Measurements from ENCODE around the gene CRADD.
A peak's percentile ranks its signal among the peaks of the same experiment; 100 is the strongest.

CRADD gene

GRCh38 chr12:93812626-93813025 lies 135.5 kb downstream of the CRADD start:
- H4K20me1 ChIP-seq (ENCODE audit: insufficient read depth, low read length): no peaks in the 10 kb centered on the region
- no peak for ATAC-seq (ENCODE audit: insufficient read depth, low read depth)
- no peaks in the 10 kb centered on the region for H3K36me3 ChIP-seq (ENCODE audit: insufficient read depth, low read length)
- no peak for DNase-seq
- H3K9ac ChIP-seq (ENCODE audit: low read depth, low read length): no peak overlapping the region
- no peaks in the 10 kb centered on the region for H3K9me3 ChIP-seq (ENCODE audit: insufficient read depth, low read length, severe bottlenecking)
- no peaks in the 10 kb centered on the region for H3K27me3 ChIP-seq (ENCODE audit: insufficient read depth, low read length, poor library complexity)
- H3K4me1 ChIP-seq (ENCODE audit: insufficient read depth, low read length): peaks cover 35% of the 10 kb centered on the region
- H3K4me3 ChIP-seq (ENCODE audit: low read depth in 1 of 2, low read length in 2 of 2): no peak overlapping the region
- H3K79me2 ChIP-seq (ENCODE audit: insufficient read depth, low read length): no peaks in the 10 kb centered on the region
- TF ChIP-seq CTCF (IDR thresholded peaks at IDR 0.05; ENCODE audit: borderline replicate concordance, extremely low read depth, low read length, poor library complexity, severe bottlenecking) (no peak), EZH2 (IDR thresholded peaks at IDR 0.05; ENCODE audit: borderline replicate concordance, low read depth, low read length, severe bottlenecking) (no peak)
- no peak overlapping the region for H3K27ac ChIP-seq (ENCODE audit: low read length)
- no peak overlapping the region for H3K4me2 ChIP-seq (ENCODE audit: insufficient read depth, low read length)
- H2AFZ ChIP-seq (ENCODE audit: low read depth, low read length): no peak overlapping the region

- H3K9ac ChIP-seq (ENCODE audit: low read depth, low read length): no peak overlapping the region
- no peak overlapping the region for H2AFZ ChIP-seq (ENCODE audit: low read depth, low read length)
- TF ChIP-seq CTCF (IDR thresholded peaks at IDR 0.05; ENCODE audit: borderline replicate concordance, extremely low read depth, low read length, poor library complexity, severe bottlenecking) (no peak), EZH2 (IDR thresholded peaks at IDR 0.05; ENCODE audit: borderline replicate concordance, low read depth, low read length, severe bottlenecking) (no peak)
- no peak overlapping the region for H3K4me3 ChIP-seq (ENCODE audit: low read depth in 1 of 2, low read length in 2 of 2)
- H3K27me3 ChIP-seq (ENCODE audit: insufficient read depth, low read length, poor library complexity): no peaks in the 10 kb centered on the region
- peaks cover 36% of the 10 kb centered on the region for H3K4me1 ChIP-seq (ENCODE audit: insufficient read depth, low read length)
- no peaks in the 10 kb centered on the region for H3K36me3 ChIP-seq (ENCODE audit: insufficient read depth, low read length)
- no peak overlapping the region for H3K4me2 ChIP-seq (ENCODE audit: insufficient read depth, low read length)
- ATAC-seq (ENCODE audit: insufficient read depth, low read depth) (no peak), DNase-seq (no peak)
- no peaks in the 10 kb centered on the region for H3K9me3 ChIP-seq (ENCODE audit: insufficient read depth, low read length, severe bottlenecking)
- no peaks in the 10 kb centered on the region for H4K20me1 ChIP-seq (ENCODE audit: insufficient read depth, low read length)
- H3K27ac ChIP-seq (ENCODE audit: low read length): no peak overlapping the region
- no peaks in the 10 kb centered on the region for H3K79me2 ChIP-seq (ENCODE audit: insufficient read depth, low read length)
Measured at GRCh38 chr12:93813186-93813585, 136.0 kb downstream of the CRADD start.

GRCh38 chr12:93813972-93814821 lies 137.0 kb downstream of the CRADD start:
- Histone ChIP-seq H3K4me3 (ENCODE audit: low read depth in 1 of 2, low read length in 2 of 2) (no peak overlapping the region), H3K27me3 (ENCODE audit: insufficient read depth, low read length, poor library complexity) (no peaks in the 10 kb centered on the region), H3K4me2 (ENCODE audit: insufficient read depth, low read length) (no peak overlapping the region), H3K9me3 (ENCODE audit: insufficient read depth, low read length, severe bottlenecking) (no peaks in the 10 kb centered on the region), H3K36me3 (ENCODE audit: insufficient read depth, low read length) (no peaks in the 10 kb centered on the region), H3K9ac (ENCODE audit: low read depth, low read length) (no peak overlapping the region), H2AFZ (ENCODE audit: low read depth, low read length) (no peak overlapping the region), H3K27ac (ENCODE audit: low read length) (0 out of 2 replicates have a peak overlapping the region, but pooled peaks have one; percentile 14), H3K4me1 (ENCODE audit: insufficient read depth, low read length) (peaks cover 40% of the 10 kb centered on the region), H4K20me1 (ENCODE audit: insufficient read depth, low read length) (no peaks in the 10 kb centered on the region), H3K79me2 (ENCODE audit: insufficient read depth, low read length) (no peaks in the 10 kb centered on the region)
- TF ChIP-seq EZH2 (IDR thresholded peaks at IDR 0.05; ENCODE audit: borderline replicate concordance, low read depth, low read length, severe bottlenecking) (no peak), CTCF (IDR thresholded peaks at IDR 0.05; ENCODE audit: borderline replicate concordance, extremely low read depth, low read length, poor library complexity, severe bottlenecking) (no peak)
- DNase-seq (no peak), ATAC-seq (ENCODE audit: insufficient read depth, low read depth) (no peak)

All from DND-41 (cell line).